GM18517 (cell line): ENCODE data around the gene TANGO6.

Experiments used
- ATAC-seq: cut with Tn5 transposase; IDR thresholded peaks from one replicate; pipeline ENCODE4 v1.9.1; 2021; ENCODE audit warnings: mild to moderate bottlenecking, moderate library complexity; ENCODE audit not compliant: unreplicated experiment

Gene TANGO6

GRCh38 chr16:69088684-69089083 lies 245.4 kb downstream of the TANGO6 start:
- no peak for ATAC-seq

- ATAC-seq, result no peak
Measured at GRCh38 chr16:69089091-69089910, 246.0 kb downstream of the TANGO6 start.

- ATAC-seq, result no peak
Measured at GRCh38 chr16:69093974-69094373, 250.6 kb downstream of the TANGO6 start.

- ATAC-seq, result no peak
Measured at GRCh38 chr16:69094501-69094900, 251.2 kb downstream of the TANGO6 start.

- ATAC-seq, result no peak
Measured at GRCh38 chr16:69095193-69095592, 251.9 kb downstream of the TANGO6 start.

DNA sequence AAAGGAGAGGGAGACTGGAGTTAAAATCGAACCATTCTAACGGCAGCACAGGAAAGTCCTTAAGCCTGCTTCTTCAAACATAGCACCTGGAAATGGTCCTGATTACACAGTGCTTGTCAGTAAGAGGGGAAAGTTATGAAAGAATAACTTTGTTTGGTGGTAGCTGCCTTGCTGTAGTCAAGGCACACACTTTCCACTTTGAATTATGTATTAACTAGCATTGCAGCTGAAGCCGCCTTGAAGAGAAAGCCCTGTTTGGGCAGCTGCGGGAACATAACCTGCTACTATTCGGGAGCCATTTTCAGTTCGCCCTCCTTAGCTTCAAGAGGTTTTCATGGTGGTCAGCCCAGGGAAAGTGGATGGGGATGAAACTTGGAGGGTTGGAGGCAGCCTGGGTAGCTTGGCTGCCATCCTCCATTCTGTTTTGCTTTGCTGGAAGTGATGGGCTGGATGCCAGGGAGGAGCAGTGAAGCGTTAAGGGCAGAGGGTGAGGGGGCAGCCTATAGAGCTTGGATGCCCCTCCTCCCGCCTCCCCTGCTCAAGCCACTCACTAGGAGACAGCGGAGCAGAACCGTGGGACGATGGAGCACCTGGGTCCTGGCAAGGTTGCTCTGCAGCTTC lies 256.9 kb downstream of the TANGO6 start:
- ATAC-seq, result no peak

- no peak for ATAC-seq
Measured at GRCh38 chr16:69105501-69106361, 262.4 kb downstream of the TANGO6 start, which contains the start of gene HAS3. HAS3 (plus strand) TSS chr16:69105653; CDS start chr16:69109396, 3,743 bp downstream.

DNA sequence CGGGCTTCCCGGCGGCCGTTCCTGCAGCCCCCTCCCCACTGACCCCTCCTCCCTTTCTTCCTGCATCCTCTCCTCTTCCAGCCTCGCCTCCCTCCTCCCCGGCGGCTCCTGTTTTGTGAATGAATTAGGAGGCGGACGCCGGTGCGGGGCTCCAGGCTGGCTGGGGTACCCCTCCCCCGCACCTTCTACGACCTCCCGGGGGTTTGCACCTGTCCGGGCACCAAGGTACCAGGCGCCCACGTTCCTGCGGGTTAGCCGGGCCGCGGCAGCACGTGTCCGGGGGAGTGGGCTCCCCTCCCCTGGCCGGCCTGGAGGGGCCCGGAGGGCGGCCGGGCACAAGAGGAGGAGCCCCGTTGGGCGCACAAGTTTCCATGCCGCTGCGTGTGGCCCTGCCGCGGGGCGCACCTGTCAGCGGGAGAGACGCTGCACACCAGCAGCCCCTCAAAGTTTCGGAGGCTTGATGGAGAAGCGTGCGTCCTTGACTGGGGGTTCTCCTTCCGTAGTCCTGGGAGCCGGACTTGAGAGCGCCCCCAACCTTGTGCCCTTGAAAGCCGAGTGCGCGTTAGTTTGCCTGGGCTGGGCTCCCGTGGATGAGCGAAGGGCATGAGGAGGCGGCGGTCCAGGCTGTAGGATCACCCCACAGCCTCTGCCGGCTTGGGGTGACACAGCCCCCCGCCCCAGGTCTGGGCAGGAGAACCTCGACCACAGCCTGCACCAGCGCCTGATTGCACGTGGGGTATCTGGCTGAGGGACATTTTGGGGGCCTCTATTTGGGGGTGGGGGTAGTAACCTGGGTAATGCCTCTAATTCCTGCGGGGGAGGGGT lies 263.4 kb downstream of the TANGO6 start:
- no peak for ATAC-seq

- ATAC-seq, result no peak
Measured at GRCh38 chr16:69107316-69107962, 264.1 kb downstream of the TANGO6 start.

GRCh38 chr16:69108064-69108904 lies 265.0 kb downstream of the TANGO6 start:
- ATAC-seq, result no peak

- ATAC-seq, result no peak
Measured at GRCh38 chr16:69108905-69109252, 265.5 kb downstream of the TANGO6 start.

DNA sequence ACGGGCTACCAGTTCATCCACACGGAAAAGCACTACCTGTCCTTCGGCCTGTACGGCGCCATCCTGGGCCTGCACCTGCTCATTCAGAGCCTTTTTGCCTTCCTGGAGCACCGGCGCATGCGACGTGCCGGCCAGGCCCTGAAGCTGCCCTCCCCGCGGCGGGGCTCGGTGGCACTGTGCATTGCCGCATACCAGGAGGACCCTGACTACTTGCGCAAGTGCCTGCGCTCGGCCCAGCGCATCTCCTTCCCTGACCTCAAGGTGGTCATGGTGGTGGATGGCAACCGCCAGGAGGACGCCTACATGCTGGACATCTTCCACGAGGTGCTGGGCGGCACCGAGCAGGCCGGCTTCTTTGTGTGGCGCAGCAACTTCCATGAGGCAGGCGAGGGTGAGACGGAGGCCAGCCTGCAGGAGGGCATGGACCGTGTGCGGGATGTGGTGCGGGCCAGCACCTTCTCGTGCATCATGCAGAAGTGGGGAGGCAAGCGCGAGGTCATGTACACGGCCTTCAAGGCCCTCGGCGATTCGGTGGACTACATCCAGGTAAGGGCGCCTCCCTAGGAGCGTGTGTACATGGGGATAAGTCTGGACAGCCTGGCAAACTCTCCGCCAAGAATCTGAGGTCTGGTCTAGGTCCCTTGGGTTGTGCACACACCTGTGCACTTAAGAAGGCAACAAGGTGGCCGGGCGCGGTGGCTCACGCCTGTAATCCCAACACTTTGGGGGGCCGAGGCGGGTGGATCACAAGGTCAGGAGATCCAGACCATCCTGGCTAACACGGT lies 266.3 kb downstream of the TANGO6 start:
- ATAC-seq, result no peak

DNA sequence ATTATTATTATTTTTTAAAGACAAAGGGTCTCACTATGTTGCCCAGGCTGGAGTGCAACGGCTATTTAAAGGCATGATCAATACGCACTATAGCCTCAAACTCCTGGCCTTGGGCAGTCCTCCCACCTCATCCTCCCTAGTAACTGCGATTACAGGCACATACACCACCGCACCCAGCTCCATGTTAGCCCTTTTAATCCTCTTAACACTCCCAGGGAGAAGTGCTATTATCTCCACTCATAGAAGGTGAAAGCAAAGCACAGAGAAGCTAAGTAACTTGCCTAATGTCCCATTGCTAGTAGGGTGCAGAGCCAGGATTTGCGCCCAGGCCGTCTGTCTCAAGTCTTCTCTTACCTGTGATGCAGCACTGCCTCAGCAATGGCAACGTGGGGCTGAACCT lies 267.1 kb downstream of the TANGO6 start:
- no peak for ATAC-seq

GRCh38 chr16:69111216-69111875 lies 268.0 kb downstream of the TANGO6 start:
- no peak for ATAC-seq

DNA sequence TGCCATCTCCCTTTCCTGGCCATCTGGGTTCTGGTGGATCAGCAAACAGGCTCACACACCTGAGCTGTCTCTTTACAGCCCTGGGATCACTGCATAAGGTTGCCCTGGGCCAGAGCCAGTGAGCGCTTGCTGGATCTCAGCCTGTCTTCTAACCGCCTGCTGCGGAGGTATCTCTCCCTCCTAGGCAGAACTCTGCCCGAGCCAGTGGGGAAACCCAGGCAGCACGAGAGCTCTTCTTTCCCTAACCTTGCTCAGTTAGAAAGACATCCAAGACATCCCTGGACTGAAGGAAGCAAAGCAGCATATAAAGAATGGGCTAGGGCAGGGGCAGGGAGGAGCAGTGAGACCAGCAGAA lies 268.5 kb downstream of the TANGO6 start:
- no peak for ATAC-seq

- ATAC-seq, result no peak
Measured at GRCh38 chr16:69112285-69113129, 269.2 kb downstream of the TANGO6 start.

GRCh38 chr16:69113216-69113615 lies 269.9 kb downstream of the TANGO6 start:
- ATAC-seq, result no peak
